A549 treated with AZD9567 at 1 μM for 4 hours (cell line): ENCODE results near the gene BLTP3B. TPM values are rescaled to one million over a fixed set of nuclear protein-coding genes. Genes with fewer than 3 reads are reported as not detected.

ENCODE experiments used
- total RNA-seq: library from RNA; stranded (reverse); fragments of 200-300 nt; extraction: Qiagen RNA extraction; gene quantifications from 5 replicates; pipeline ENCODE4 v1.2.3, GENCODE V29; 2022; ENCODE audit not compliant: insufficient read depth

The BLTP3B gene
- total RNA-seq: 9.5 to 13.1 TPM (median 12.2 TPM) in 5 replicates

GRCh38 chr12:100142851-100143559 lies at the start of gene BLTP3B:
Gene BLTP3B, minus strand, starts transcription at chr12:100142874. Its CDS starts 239 bp downstream, at chr12:100142635.

Other genes with a start within 250 kb of the BLTP3B start
- gene ANKS1B, start 157.9 kb downstream of the BLTP3B start, total RNA-seq: 0.36 to 0.82 TPM (median 0.59 TPM) in 4 of 5 replicates, not detected in the other
- gene ACTR6, start 57.9 kb upstream of the BLTP3B start, total RNA-seq: 15.2 to 32.0 TPM (median 23.5 TPM) in 5 replicates
- 0.99 to 2.9 TPM (median 1.6 TPM) in 5 replicates for gene DEPDC4, start 124.2 kb upstream of the BLTP3B start, total RNA-seq
- gene SCYL2, start 124.3 kb upstream of the BLTP3B start, total RNA-seq: 16.8 to 21.9 TPM (median 21.5 TPM) in 5 replicates
- not detected in 5 replicates for gene SLC17A8, start 214.2 kb upstream of the BLTP3B start, total RNA-seq